ENCODE results near the gene LPP. TPM values are rescaled to one million over a fixed set of nuclear protein-coding genes. Genes with fewer than 3 reads are reported as not detected.
A peak's percentile ranks its signal among the peaks of the same experiment; 100 is the strongest.

LPP gene
- total RNA-seq, 1 donor: 92.1 TPM

DNA sequence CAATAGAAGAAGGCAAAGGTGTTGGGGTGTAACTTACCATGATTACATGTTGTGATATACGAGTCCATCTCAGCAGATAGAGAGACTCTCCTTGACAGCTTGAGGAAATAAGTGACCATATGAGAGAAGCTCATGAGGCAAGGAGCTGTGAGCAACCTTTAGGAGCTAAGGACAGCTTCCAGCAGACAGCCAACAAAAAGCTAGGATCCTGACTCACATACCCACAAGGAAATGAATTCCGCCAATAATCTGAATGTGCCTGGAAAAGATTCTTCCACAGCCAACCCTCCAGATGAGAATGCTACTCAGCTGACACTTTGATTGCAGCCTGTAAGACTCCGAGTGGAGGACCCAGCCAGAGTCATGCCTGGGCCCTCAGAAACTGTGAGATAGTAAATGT lies 678.2 kb downstream of the LPP start:
- no peak for DNase-seq (ENCODE audit: low read depth)
- TF ChIP-seq, protein P1, sequence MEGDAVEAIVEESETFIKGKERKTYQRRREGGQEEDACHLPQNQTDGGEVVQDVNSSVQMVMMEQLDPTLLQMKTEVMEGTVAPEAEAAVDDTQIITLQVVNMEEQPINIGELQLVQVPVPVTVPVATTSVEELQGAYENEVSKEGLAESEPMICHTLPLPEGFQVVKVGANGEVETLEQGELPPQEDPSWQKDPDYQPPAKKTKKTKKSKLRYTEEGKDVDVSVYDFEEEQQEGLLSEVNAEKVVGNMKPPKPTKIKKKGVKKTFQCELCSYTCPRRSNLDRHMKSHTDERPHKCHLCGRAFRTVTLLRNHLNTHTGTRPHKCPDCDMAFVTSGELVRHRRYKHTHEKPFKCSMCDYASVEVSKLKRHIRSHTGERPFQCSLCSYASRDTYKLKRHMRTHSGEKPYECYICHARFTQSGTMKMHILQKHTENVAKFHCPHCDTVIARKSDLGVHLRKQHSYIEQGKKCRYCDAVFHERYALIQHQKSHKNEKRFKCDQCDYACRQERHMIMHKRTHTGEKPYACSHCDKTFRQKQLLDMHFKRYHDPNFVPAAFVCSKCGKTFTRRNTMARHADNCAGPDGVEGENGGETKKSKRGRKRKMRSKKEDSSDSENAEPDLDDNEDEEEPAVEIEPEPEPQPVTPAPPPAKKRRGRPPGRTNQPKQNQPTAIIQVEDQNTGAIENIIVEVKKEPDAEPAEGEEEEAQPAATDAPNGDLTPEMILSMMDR (IDR thresholded peaks at IDR 0.05; ENCODE audit: insufficient read depth, low read length): no peak
- H3K4me3 ChIP-seq (ENCODE audit: low read depth, low read length): no peak overlapping the region

DNA sequence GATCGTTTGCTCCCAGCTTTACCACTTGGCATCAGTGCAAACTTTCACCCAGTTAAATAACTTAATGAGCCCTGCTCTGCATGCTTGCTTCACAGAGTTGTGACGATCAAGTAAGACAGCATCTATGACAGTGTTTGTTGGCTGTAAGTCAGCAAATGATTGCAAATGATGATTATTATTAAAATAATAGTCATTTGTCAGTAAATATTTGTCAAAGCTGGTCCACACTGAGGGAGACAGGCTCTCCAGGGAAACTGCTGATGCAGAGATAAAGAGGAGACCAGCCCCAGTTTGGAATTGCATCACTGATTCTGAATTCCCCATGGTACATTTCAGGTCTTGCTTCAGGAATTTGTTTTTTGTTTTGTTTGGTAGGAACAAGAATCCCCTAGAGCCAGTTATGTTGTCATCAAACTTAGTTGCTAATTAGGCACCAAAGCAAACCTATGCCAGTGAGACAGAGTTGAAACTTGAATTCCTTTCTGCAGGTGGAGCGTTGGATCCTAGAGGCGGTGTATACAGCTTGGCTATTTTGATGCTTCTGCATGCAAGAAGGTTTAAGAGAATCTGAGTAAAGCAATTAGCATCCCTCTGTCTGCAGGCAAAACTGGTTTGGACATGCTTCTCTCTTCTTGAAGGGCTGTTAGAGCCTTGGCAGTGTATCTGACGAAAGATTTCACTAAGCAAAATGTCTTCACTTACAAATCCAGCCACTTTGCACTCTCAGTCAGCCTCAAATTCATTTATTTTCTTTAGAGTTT lies 679.2 kb downstream of the LPP start:
- TF ChIP-seq, protein P1 (IDR thresholded peaks at IDR 0.05; ENCODE audit: insufficient read depth, low read length): no peak
- H3K4me3 ChIP-seq (ENCODE audit: low read depth, low read length): no peak overlapping the region
- DNase-seq (ENCODE audit: low read depth): peak; percentile 3

GRCh38 chr3:188834349-188834748 lies 680.4 kb downstream of the LPP start:
- TF ChIP-seq, protein P1 (IDR thresholded peaks at IDR 0.05; ENCODE audit: insufficient read depth, low read length): no peak
- DNase-seq (ENCODE audit: low read depth): no peak
- no peak overlapping the region for H3K4me3 ChIP-seq (ENCODE audit: low read depth, low read length)

GRCh38 chr3:188839187-188839695 lies 685.3 kb downstream of the LPP start:
- H3K4me3 ChIP-seq (ENCODE audit: low read depth, low read length): no peak overlapping the region
- DNase-seq (ENCODE audit: low read depth): no peak
- TF ChIP-seq, protein P1 (IDR thresholded peaks at IDR 0.05; ENCODE audit: insufficient read depth, low read length): no peak

DNA sequence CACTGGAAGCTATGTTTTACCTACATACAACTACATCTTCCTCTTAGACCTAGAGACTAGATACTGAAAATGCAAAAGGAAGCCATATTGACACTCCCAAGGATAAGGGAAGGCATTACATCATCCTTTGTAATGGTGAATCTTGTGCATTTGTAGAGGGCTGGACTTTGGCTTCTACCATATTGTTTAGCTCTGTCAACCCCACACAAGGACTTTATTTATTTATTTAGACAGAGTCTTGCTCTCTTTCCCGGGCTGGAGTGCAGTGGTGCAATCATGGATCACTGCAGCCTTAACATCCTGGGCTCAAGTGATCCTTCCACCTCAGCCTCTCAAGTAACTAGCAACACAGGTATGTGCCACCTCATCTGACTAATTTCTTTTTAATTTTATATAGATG lies 686.3 kb downstream of the LPP start:
- no peak for DNase-seq (ENCODE audit: low read depth)
- TF ChIP-seq, protein P1 (IDR thresholded peaks at IDR 0.05; ENCODE audit: insufficient read depth, low read length): no peak
- H3K4me3 ChIP-seq (ENCODE audit: low read depth, low read length): no peak overlapping the region

- DNase-seq (ENCODE audit: low read depth): no peak
- TF ChIP-seq, protein P1 (IDR thresholded peaks at IDR 0.05; ENCODE audit: insufficient read depth, low read length): no peak
- H3K4me3 ChIP-seq (ENCODE audit: low read depth, low read length): no peak overlapping the region
Observed at GRCh38 chr3:188841906-188842305, 687.9 kb downstream of the LPP start.

Measured in fibroblast of the aortic adventitia (primary cell).